Activated CD4-positive, alpha-beta T cell treated with anti-CD3 and anti-CD28 coated beads, Interleukin-2, Interleukin-4, amounts not matched to agents 100 ng/mL and 50 ng/mL, durations not matched to agents 16 hours and 8 hours (primary cell): ENCODE measurements around the gene SLC8A1.

Experiments used
- DNase-seq: peaks from one replicate; pipeline ENCODE4 v3.0.0-alpha.2; 2020; ENCODE audit warnings: low spot score

The SLC8A1 gene

GRCh38 chr2:40150266-40150665 lies 301.6 kb downstream of the SLC8A1 start:
- DNase-seq = no peak

DNA sequence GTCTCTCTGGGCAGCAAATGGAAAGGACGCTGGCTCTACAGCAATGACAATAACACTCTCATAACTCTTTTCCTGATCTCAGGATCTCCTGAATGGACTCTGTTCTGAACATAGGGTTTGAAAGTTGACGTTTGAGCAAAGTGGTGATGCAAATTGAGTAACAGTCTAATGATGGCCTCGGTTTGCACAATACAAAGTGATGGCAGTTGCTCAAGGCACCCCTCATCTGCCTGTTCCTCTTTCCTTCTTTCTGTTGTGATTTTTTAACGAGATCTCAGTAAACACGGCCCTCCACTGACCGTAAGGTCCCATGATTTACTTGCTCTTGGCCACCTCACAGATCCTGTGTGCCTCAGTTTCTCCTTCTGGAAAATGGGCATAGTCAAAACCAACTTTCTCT lies 303.6 kb downstream of the SLC8A1 start:
- no peak for DNase-seq

- DNase-seq = no peak
These were observed 304.5 kb downstream of the SLC8A1 start for GRCh38 chr2:40147360-40147759.

- DNase-seq = no peak
These were observed 307.9 kb downstream of the SLC8A1 start for GRCh38 chr2:40144022-40144421.

- no peak for DNase-seq
These were observed 313.6 kb downstream of the SLC8A1 start for GRCh38 chr2:40138314-40138713.

DNA sequence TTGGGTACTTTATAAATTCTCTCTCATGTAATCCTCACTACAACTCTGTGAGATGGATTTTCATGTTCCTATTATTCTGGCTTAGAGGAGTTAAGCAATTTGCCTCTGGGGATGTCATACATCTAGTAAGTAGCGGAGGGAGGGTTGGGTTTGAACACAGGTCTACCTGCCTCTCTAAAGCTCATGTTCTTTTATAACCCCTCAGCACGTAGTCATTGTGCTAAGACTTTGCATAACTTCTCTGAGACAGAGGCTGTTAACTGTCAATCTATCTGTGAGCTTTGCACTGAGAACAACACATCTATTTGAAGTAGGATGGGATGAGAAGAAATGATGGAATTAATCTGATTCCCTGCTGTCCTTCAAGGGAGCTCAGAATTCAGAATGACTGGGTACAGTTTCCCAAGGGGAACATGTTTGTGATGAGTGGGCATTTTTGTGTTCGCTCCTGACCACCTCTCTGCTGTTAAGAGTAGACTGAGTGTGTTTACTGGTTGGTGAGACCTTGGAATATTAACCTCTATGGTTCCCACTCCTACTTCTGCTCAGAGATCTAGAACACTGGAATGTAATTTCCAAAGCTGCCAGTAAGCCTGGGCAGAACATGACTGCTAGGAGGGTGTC lies 320.7 kb downstream of the SLC8A1 start:
- DNase-seq = no peak

- DNase-seq = no peak
These were observed 321.5 kb downstream of the SLC8A1 start for GRCh38 chr2:40130251-40130994.

DNA sequence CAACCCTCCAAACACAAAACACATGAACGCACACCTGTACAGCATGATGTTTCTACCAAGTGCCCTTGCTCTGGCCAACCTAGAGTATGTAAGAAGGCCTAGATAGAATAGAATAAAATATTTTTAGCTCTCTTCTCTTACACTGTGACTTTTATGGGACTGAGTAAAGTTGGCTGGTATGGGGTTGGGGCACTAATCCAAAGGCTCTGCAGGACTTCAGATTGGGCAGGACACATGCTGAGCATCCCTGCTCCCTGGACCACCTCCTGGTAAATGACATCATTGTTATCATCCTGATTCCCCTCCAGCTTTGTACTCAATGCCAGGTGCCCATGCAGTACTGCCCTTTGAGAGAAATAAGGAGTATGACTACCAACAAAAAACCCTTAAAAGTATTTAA lies 322.2 kb downstream of the SLC8A1 start:
- no peak for DNase-seq

DNA sequence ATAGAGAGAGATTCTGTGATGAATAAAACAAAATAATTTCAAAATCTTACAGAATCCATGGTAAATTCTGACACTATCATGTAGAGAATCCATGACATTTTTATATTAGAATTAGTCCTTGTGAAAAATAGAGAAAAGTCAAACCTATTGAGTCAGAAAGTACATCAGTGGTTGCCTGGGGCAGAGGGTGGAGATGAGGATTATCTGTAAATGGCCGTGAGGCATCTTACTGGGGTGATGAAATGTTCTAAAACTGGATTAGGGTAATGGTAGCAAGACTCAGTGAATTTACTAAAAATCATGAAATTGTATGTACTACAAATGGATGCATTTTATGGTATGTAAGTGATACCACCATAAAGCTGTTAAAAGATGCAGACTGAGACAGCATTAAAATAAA lies 323.1 kb downstream of the SLC8A1 start:
- no peak for DNase-seq

- no peak for DNase-seq
These were observed 323.9 kb downstream of the SLC8A1 start for GRCh38 chr2:40127890-40128557.

DNA sequence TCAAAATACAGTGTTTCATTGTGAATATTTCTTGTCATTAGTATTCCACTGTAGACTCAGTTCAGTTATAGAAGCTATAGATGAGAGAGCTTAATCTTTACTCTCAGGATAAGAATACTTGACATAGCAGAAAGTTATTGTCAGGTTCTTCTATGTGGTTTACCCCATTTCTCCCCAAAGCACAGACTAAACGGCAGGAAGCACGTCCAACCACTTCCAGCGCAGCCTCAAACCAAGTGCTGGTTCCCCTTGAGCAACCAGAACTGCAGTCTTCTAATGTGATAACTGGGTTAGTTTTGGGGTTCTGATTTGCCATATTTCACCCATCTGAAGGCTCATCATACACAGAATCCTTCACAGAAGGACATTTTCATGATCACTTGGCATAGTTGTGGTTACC lies 324.7 kb downstream of the SLC8A1 start:
- DNase-seq = no peak

- no peak for DNase-seq
These were observed 325.9 kb downstream of the SLC8A1 start for GRCh38 chr2:40126006-40126405.

GRCh38 chr2:40123746-40124145 lies 328.1 kb downstream of the SLC8A1 start:
- DNase-seq = no peak

DNA sequence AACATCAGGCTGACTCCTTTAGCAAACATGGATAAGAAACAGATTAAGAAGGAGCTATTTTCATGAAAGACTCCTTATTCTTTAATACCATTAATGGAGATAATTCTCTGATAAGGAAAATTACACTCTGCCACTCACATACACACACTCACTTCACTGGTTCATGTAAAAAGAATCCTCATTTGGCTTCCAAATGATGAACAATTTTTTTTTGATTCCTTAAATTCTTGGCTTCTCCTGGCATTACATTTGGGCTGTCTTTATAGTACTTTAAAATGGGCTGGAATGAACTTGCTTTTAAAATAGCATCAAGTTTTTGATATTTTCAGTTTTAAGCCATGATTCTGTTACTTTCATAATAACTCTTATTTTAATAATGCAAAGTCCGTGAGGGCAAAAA lies 328.6 kb downstream of the SLC8A1 start:
- DNase-seq = no peak

- DNase-seq = no peak
These were observed 330.9 kb downstream of the SLC8A1 start for GRCh38 chr2:40120957-40121356.

DNA sequence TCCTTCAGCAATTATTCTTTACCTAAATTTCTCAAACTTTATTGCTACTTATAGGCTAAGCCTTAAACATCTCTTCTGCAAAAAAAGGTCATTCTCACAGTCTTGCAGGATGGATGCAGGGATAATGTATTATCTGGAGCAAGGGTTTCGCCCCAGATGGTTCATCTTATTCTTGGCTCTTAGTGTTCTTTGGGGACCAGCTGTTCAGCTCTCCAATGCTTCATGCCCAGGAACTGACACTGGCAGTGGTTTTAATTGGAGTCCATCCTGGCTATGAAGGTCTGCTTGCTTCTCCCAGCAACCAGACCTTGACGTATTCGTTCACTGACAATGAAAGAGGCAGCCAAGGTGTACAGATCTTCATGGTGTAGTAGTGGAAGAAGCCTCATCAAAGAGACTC lies 331.9 kb downstream of the SLC8A1 start:
- no peak for DNase-seq

GRCh38 chr2:40118622-40119021 lies 333.3 kb downstream of the SLC8A1 start:
- no peak for DNase-seq

DNA sequence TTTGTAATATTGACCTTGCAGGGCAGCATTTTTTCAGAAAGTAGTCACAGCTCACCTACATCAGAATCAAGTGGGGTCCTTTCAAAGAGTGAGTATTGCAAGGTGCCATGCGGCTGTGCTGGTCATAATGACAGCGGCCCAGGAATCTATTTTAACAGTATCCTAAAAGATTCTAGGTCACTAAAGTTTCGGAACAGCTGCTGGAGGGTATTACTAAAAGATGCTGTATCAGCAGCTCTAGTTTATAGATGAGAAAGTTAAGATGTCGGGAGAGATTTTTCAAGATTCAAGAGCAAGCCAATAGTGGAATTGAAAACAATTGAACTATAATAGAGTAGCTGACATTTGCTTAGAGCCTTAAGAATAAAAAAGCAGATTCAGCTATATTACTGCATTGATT lies 336.0 kb downstream of the SLC8A1 start:
- no peak for DNase-seq

- DNase-seq = no peak
These were observed 336.5 kb downstream of the SLC8A1 start for GRCh38 chr2:40115348-40115747.

DNA sequence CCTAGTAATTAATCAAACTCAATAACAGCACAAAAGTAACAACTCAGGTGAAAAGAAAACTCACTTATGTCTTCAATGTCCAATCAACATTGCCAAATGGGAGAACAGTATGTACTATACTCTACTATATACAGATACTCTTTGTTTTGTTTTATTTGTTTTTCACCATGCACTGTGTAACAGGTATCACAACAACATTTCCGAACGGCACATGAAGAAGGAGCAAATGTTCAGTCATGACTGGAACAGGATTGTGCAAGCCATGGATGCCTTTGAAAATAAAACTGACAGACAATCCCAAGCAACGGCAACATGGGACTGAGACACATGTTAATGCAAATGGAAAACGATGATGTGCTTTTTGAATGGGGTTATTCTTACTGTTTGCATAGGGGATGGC lies 337.9 kb downstream of the SLC8A1 start:
- DNase-seq = no peak

DNA sequence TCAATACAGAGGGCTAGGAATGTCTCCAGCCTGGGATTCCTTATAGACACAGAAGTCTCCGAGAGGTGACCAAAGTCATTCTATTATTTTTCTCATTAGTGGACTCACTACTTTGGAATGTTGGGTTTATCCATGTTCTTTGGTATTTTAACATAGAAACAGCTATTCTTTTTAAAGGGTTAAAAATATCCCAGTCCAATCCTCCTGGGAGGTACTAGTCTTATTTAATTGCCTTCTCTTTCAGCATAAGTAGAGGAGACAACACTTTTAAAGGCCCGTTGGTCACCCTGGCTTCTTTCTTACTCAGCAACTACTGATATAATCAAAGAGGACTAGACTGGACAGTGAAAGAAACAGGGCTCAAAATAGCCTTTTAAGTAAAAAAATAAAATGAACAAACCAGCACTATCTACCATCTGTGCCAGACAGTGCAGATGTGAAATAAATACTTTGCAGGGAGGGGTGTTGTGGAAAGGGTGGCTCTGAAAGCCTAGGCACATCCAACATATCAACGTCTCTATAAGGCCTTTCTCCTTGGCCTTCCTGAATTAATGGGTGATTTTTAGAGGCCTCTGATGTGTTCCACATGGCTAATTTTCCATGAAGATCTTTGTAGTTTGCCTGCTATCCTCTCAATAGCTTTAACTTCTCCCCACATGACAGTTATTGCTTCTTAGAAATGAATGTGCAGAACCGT lies 338.5 kb downstream of the SLC8A1 start:
- DNase-seq = no peak

- no peak for DNase-seq
These were observed 342.5 kb downstream of the SLC8A1 start for GRCh38 chr2:40109381-40109780.

DNA sequence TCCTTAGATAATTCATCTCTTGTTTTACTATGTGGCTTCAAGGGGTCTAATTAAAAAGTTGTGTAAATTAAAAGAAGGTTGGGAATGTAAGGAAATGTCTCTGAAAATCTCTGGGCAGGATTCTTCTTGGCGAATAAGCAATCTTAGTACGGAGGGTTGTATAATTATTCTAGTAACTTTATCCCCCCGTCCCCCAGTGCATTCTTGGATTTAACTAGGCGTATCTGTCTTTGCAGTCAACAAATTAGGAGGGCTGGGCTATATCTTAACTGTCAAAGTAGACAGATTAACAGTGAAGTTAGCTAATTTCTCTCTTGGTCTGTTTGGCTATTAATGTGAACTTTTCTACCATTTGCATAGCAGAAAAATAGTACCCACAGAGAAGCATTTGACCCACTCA lies 343.0 kb downstream of the SLC8A1 start:
- DNase-seq = no peak
